ENCODE data around the gene C13orf46. TPM values are rescaled to one million over a fixed set of nuclear protein-coding genes. Genes with fewer than 3 reads are reported as not detected.

C13orf46 gene
- total RNA-seq, 1 donor from 2014 or later: 0.33 TPM

DNA sequence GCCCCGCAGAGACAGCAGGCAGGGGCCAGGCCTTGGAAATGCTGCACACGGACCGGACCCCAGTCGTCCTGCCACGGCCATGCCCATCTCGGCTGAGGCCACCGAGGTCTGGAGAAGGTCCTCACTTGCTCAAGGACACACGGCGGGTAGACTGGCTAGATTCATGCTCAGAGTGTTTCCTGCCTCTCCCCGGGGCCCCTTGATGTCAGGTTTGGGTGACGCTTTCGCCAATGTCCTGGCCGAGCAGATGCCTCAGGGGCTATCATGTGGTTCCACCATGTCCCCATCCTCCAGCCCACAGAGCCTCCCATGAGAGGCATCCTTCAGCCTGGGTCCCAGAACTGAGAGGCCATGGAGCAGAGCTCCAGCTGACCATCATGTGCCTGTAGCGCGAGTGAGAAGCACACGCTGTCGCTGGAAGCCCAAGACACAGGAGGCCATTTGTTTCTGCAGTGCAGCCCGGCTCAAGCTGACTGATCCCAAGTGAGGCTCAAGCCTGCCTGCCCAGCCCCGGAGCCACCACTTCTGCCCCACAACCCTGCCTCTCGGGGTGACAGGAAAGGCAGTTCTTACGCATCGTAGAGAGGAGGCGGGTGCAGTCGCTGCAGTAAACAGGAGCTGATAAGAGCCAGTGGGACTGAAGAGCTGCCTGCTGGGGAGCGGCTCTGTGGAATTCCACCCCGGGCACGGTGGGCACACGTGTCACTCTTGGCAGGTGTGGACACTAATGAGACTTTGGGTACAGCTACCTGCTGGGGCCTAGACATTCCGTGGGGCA lies 56.1 kb downstream of the C13orf46 start:
- Histone ChIP-seq H3K27ac (replicated peaks) (no peak overlapping the region), H3K36me3 (no peaks in the 10 kb centered on the region), H3K9me3 (replicated peaks) (peaks cover 20% of the 10 kb centered on the region), H3K4me3 (no peak overlapping the region), H3K4me1 (no peaks in the 10 kb centered on the region), H3K27me3 (ENCODE audit: low read depth) (peaks cover 41% of the 10 kb centered on the region)
- no peak for DNase-seq
- TF ChIP-seq, protein P1, sequence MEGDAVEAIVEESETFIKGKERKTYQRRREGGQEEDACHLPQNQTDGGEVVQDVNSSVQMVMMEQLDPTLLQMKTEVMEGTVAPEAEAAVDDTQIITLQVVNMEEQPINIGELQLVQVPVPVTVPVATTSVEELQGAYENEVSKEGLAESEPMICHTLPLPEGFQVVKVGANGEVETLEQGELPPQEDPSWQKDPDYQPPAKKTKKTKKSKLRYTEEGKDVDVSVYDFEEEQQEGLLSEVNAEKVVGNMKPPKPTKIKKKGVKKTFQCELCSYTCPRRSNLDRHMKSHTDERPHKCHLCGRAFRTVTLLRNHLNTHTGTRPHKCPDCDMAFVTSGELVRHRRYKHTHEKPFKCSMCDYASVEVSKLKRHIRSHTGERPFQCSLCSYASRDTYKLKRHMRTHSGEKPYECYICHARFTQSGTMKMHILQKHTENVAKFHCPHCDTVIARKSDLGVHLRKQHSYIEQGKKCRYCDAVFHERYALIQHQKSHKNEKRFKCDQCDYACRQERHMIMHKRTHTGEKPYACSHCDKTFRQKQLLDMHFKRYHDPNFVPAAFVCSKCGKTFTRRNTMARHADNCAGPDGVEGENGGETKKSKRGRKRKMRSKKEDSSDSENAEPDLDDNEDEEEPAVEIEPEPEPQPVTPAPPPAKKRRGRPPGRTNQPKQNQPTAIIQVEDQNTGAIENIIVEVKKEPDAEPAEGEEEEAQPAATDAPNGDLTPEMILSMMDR (IDR thresholded peaks at IDR 0.05; ENCODE audit: borderline replicate concordance): no peak
- intact Hi-C loops (cut with micrococcal nuclease): no loop called here

- no peaks in the 10 kb centered on the region for H3K4me1 ChIP-seq
- H3K9me3 ChIP-seq (replicated peaks): peaks cover 17% of the 10 kb centered on the region
- no peak overlapping the region for H3K4me3 ChIP-seq
- intact Hi-C loops (cut with micrococcal nuclease): no loop called here
- TF ChIP-seq, protein P1 (IDR thresholded peaks at IDR 0.05; ENCODE audit: borderline replicate concordance): no peak
- peaks cover 41% of the 10 kb centered on the region for H3K27me3 ChIP-seq (ENCODE audit: low read depth)
- H3K27ac ChIP-seq (replicated peaks): no peak overlapping the region
- no peaks in the 10 kb centered on the region for H3K36me3 ChIP-seq
- DNase-seq: no peak
Observed at GRCh38 chr13:113917096-113917495, 56.8 kb downstream of the C13orf46 start.

DNA sequence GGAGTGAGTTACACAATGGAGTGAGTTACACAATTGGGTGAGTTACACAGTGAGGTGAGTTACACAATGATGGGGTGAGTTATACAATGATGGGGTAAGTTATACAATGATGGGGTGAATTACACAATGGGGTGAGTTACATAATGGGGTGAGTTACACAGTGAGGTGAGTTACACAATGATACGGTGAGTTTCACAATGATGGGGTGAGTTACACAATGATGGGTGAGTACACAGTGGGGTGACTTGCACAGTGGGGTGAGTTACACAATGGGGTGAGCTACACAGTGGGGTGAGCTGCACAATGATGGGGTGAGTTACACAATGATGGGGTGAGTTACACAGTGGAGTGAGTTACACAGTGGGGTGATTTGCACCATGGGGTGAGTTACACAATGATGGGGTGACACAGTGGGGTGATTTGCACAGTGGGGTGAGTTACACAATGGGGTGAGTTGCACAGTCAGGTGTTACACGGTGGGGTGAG lies 57.5 kb downstream of the C13orf46 start:
- H3K27ac ChIP-seq (replicated peaks): no peak overlapping the region
- TF ChIP-seq, protein P1 (IDR thresholded peaks at IDR 0.05; ENCODE audit: borderline replicate concordance): no peak
- no peaks in the 10 kb centered on the region for H3K36me3 ChIP-seq
- no peaks in the 10 kb centered on the region for H3K4me1 ChIP-seq
- intact Hi-C loops (cut with micrococcal nuclease): no loop called here
- peaks cover 12% of the 10 kb centered on the region for H3K9me3 ChIP-seq (replicated peaks)
- no peak for DNase-seq
- no peak overlapping the region for H3K4me3 ChIP-seq
- H3K27me3 ChIP-seq (ENCODE audit: low read depth): peaks cover 41% of the 10 kb centered on the region

DNA sequence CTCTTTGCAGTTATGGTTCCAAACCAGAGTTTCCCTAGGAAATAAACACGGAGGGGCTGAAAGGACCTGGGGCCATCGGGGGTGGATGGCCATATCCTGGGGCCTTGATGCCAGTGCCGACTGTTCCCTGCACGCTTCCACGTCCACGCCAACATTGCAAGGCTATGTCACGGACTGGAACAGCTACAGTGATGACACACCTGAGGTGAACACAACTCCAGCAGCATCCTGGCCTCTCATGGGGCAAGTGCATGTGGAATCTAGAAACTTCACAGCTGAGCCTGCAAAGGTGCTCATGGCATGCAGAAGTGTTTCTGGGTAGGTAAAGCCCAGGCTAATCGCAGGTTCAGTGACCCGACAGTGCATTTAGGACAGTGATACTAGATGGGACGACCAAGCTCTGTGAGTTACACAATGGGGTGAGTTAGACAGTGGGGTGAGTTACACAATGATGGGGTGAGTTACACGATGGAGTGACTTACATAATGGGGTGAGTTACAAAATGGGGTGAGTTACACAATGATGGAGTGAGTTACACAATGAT lies 58.0 kb downstream of the C13orf46 start:
- H3K27ac ChIP-seq (replicated peaks): no peak overlapping the region
- H3K9me3 ChIP-seq (replicated peaks): peaks cover 7% of the 10 kb centered on the region
- no peak overlapping the region for H3K4me3 ChIP-seq
- TF ChIP-seq, protein P1 (IDR thresholded peaks at IDR 0.05; ENCODE audit: borderline replicate concordance): no peak
- H3K4me1 ChIP-seq: no peaks in the 10 kb centered on the region
- DNase-seq: no peak
- intact Hi-C loops (cut with micrococcal nuclease): no loop called here
- H3K36me3 ChIP-seq: no peaks in the 10 kb centered on the region
- H3K27me3 ChIP-seq (ENCODE audit: low read depth): peaks cover 41% of the 10 kb centered on the region

- peaks cover 4% of the 10 kb centered on the region for H3K9me3 ChIP-seq (replicated peaks)
- H3K27ac ChIP-seq (replicated peaks): no peak overlapping the region
- H3K36me3 ChIP-seq: no peaks in the 10 kb centered on the region
- intact Hi-C loops (cut with micrococcal nuclease): no loop called here
- no peak overlapping the region for H3K4me3 ChIP-seq
- H3K27me3 ChIP-seq (ENCODE audit: low read depth): peaks cover 41% of the 10 kb centered on the region
- DNase-seq: no peak
- TF ChIP-seq, protein P1 (IDR thresholded peaks at IDR 0.05; ENCODE audit: borderline replicate concordance): no peak
- H3K4me1 ChIP-seq: no peaks in the 10 kb centered on the region
Observed at GRCh38 chr13:113915012-113915763, 58.7 kb downstream of the C13orf46 start.
